A673 (cell line): ENCODE results near the gene PATE4. TPM values are rescaled to one million over a fixed set of nuclear protein-coding genes. Genes with fewer than 3 reads are reported as not detected.

Source experiments
- BruUV-seq: library from RNA; stranded (reverse); fragments of 400-500 nt; replicated peaks from 2 replicates; lab custom pipeline; 2021; lab: Mats Ljungman, UMichigan
- CTCF ChIA-PET: fragments of 300-600 bp; sonication (Branson Sonifier 250); formaldehyde crosslinking; loops from one replicate; lab custom pipeline; 2022; ENCODE audit warnings: antibody characterized with exemption; lab: Charles Lee
- POLR2A ChIA-PET: fragments of 300-600 bp; sonication (Branson Sonifier 250); formaldehyde crosslinking; loops from one replicate; lab custom pipeline; 2022; ENCODE audit warnings: antibody characterized with exemption; ENCODE audit not compliant: low non-redundant PET; lab: Charles Lee
- DNase-seq: peaks from one replicate; pipeline ENCODE4 v3.0.0-alpha.2; 2015; ENCODE audit warnings: low spot score
- H3K27ac ChIP-seq: fragments of 200-600 bp; sonication (generic); 2 replicates; pipeline ENCODE4 v1.5.1; 2016; ENCODE audit warnings: mixed run types, low read depth, mild to moderate bottlenecking, mixed read lengths, antibody characterized with exemption, low read length; ENCODE audit not compliant: poor library complexity, severe bottlenecking
- H3K27me3 ChIP-seq: fragments of 200-600 bp; sonication (generic); replicated peaks from 2 replicates; pipeline ENCODE4 v1.6.1; 2017; ENCODE audit warnings: mixed run types, low read depth, mild to moderate bottlenecking, mixed read lengths, antibody characterized with exemption, low read length; ENCODE audit not compliant: insufficient read depth, poor library complexity
- H3K36me3 ChIP-seq: fragments of 200-600 bp; sonication (generic); 2 replicates; pipeline ENCODE4 v1.6.1; 2016; ENCODE audit warnings: mixed run types, mild to moderate bottlenecking, mixed read lengths, antibody characterized with exemption, low read length; ENCODE audit not compliant: insufficient read depth, poor library complexity, severe bottlenecking
- H3K4me1 ChIP-seq: fragments of 200-600 bp; sonication (generic); 2 replicates; pipeline ENCODE4 v1.6.1; 2017; ENCODE audit warnings: mixed run types, mild to moderate bottlenecking, mixed read lengths, antibody characterized with exemption, low read length; ENCODE audit not compliant: insufficient read depth, poor library complexity, severe bottlenecking
- H3K4me3 ChIP-seq: fragments of 200-600 bp; sonication (generic); 2 replicates; pipeline ENCODE4 v1.5.1; 2016; ENCODE audit warnings: low read depth, mixed run types, mild to moderate bottlenecking, mixed read lengths, low read length; ENCODE audit not compliant: poor library complexity, severe bottlenecking
- H3K9me3 ChIP-seq: fragments of 200-600 bp; sonication (generic); 2 replicates; pipeline ENCODE4 v1.6.1; 2016; ENCODE audit warnings: mixed run types, low read depth, mild to moderate bottlenecking, mixed read lengths, antibody characterized with exemption, low read length; ENCODE audit not compliant: poor library complexity, severe bottlenecking
- EZH2 ChIP-seq: fragments of 200-600 bp; sonication (generic); IDR thresholded peaks from 2 replicates; pipeline ENCODE4 v1.6.1; 2017; ENCODE audit warnings: borderline replicate concordance, low read depth, mild to moderate bottlenecking, mixed read lengths, antibody characterized with exemption, low read length; ENCODE audit not compliant: poor library complexity, severe bottlenecking
- intact Hi-C: fragments of 100-400 bp; cut with micrococcal nuclease; formaldehyde crosslinking; loops from one replicate; pipeline ENCODE4 v1.10.0; 2022; ENCODE audit not compliant: unreplicated experiment
- total RNA-seq: library from RNA; stranded (reverse); gene quantifications from 2 replicates; pipeline ENCODE4 v1.2.3, GENCODE V29; 2021
- TF ChIP-seq, protein P1 (sequence below): fragments of 300-800, 200-600 bp; sonication (generic); conservative IDR thresholded peaks from 2 replicates; pipeline ENCODE4 v1.5.1; 2017; ENCODE audit warnings: low read depth, mild to moderate bottlenecking, antibody characterized with exemption, low read length, moderate library complexity, mixed read lengths

Gene PATE4
- total RNA-seq, 1 experiment from 2014 or later, result not detected

DNA sequence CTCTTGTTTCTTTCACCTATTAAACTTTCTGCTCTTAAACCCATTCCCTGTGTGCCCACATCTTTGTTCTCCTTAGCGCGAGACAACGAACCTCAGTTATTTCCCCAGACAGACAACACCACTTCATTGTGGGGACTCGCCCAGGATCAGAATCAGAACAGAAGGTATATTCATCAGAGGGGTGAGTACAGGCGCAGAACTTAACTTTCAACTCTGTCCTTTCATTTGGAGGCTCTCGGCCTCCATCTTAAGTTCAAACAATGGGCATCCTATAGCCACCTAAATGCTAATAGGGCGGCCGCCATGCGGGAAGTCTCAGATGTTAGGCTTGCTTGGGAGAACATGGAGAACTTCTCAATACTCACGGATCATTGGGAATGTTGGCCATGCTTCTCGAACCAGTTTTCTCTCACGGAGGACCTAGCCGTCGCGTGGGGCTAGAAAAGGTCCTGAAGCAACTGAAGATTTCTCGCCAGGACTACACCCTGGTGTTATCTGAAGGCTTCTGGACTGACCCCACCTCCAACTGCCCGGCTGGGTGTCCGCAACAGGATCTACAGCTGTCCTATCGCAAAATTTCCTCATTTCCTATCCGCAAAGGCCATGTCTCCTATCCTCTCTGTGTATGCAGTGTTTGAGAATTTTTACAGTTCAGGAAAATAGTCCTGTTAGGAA lies 40.9 kb downstream of the PATE4 start:
- no peak overlapping the region for H3K4me3 ChIP-seq
- H3K27ac ChIP-seq, result no peak overlapping the region
- intact Hi-C loops, result loop anchor here (2.0 to 10.0 kb wide), 4 partner anchors 247 to 899 kb away; no protein-coding TSS in a partner anchor
- BruUV-seq, result no TSS peak
- H3K9me3 ChIP-seq, result no peaks in the 10 kb centered on the region
- POLR2A ChIA-PET, result no interaction called here
- CTCF ChIA-PET, result no interaction called here
- no peaks in the 10 kb centered on the region for H3K27me3 ChIP-seq
- H3K36me3 ChIP-seq, result no peaks in the 10 kb centered on the region
- no peaks in the 10 kb centered on the region for H3K4me1 ChIP-seq
- TF ChIP-seq, protein P1, sequence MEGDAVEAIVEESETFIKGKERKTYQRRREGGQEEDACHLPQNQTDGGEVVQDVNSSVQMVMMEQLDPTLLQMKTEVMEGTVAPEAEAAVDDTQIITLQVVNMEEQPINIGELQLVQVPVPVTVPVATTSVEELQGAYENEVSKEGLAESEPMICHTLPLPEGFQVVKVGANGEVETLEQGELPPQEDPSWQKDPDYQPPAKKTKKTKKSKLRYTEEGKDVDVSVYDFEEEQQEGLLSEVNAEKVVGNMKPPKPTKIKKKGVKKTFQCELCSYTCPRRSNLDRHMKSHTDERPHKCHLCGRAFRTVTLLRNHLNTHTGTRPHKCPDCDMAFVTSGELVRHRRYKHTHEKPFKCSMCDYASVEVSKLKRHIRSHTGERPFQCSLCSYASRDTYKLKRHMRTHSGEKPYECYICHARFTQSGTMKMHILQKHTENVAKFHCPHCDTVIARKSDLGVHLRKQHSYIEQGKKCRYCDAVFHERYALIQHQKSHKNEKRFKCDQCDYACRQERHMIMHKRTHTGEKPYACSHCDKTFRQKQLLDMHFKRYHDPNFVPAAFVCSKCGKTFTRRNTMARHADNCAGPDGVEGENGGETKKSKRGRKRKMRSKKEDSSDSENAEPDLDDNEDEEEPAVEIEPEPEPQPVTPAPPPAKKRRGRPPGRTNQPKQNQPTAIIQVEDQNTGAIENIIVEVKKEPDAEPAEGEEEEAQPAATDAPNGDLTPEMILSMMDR, result no peak
- no peak for DNase-seq

DNA sequence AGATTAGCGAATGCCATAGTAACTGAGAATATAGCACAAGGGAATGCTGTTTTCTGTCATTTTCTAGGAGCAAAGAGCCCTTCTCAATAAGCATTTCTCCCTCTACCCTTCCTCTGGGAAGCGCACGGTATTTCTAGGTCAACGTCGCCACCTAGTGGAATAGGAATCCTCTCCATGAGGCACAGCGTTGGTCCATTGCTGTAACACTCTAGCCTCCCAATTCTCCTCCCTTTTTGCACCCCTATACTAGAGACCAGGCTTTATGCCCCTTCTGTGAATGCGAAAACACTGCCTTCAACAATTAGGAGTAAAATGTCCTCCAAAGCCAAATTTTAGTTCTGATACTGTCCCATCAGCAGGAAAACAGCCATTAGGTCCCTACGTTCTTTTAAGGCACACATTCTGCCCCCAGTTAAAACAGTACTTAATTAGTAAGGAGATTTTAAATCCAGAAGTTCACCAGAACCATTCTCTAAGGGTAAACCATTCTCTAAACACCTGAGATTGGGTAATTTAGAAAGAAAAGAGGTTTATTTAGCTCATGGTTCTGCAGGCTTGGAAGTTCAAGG lies 41.5 kb downstream of the PATE4 start:
- intact Hi-C loops, result loop anchor here (2.0 to 10.0 kb wide), 4 partner anchors 248 to 900 kb away; no protein-coding TSS in a partner anchor
- no peaks in the 10 kb centered on the region for H3K9me3 ChIP-seq
- H3K4me3 ChIP-seq, result no peak overlapping the region
- POLR2A ChIA-PET, result interaction anchor here (0.6 kb wide), 1 partner anchor 223 kb away, joined by 3 read pairs; no protein-coding TSS in a partner anchor
- no peak for TF ChIP-seq EZH2
- TF ChIP-seq, protein P1, result peak; percentile 88
- H3K4me1 ChIP-seq, result no peaks in the 10 kb centered on the region
- no peaks in the 10 kb centered on the region for H3K27me3 ChIP-seq
- H3K27ac ChIP-seq, result no peak overlapping the region
- CTCF ChIA-PET, result interaction anchor here (0.7 kb wide), 1 partner anchor 13 kb away, joined by 3 read pairs; the partner anchor contains the start of gene HYLS1
- DNase-seq, result peak; percentile 87
- no peaks in the 10 kb centered on the region for H3K36me3 ChIP-seq
- no TSS peak for BruUV-seq

DNA sequence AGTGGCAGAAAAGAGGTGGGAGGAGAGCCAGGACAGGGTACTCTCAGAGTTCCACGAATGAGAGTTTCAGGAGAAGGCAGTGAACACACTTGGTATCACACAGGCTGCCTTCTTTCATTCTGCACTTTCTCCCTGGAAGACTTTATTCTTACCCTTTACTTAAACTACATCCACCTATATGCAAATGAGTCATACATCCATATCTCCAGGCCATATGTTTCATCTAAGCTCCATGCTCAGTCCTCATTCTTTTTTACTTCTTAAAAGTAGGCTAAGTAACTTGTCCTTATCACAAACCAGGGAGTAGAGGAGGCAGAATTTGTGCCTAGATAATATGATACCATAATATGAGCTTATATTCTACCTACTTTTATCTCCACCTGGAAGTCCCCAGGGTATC lies 48.2 kb downstream of the PATE4 start:
- intact Hi-C loops, result loop anchor here (10.0 kb wide), 1 partner anchor 316 kb away; the partner anchor contains the start of gene EI24

More for the DNA sequence above, 48.2 kb downstream of the PATE4 start:
- ChIA-PET CTCF (interaction anchor here (0.6 kb wide), 1 partner anchor 334 kb away, joined by 3 read pairs; no protein-coding TSS in a partner anchor), POLR2A (no interaction called here)
- no peaks in the 10 kb centered on the region for H3K4me1 ChIP-seq
- no peak overlapping the region for H3K27ac ChIP-seq
- BruUV-seq, result no TSS peak
- H3K27me3 ChIP-seq, result no peaks in the 10 kb centered on the region
- H3K36me3 ChIP-seq, result no peaks in the 10 kb centered on the region
- DNase-seq, result no peak
- no peaks in the 10 kb centered on the region for H3K9me3 ChIP-seq
- no peak overlapping the region for H3K4me3 ChIP-seq
- TF ChIP-seq, protein P1, result no peak
- no peak for TF ChIP-seq EZH2
